ENCODE results near the gene C3AR1.
"Not testable (repeated sequence)": the region's sequence is repeated elsewhere in the genome, so short reads cannot be mapped to it uniquely, and the experiment has no call there.

C3AR1 gene

GRCh38 chr12:8065991-8066594, at the start of gene C3AR1:
TSS of gene C3AR1 (minus strand) at chr12:8066359. CDS start at chr12:8060185, 6,174 bp downstream.
- peak; percentile 13 for DNase-seq (ENCODE audit: low read depth)

- DNase-seq (ENCODE audit: low read depth): not testable (repeated sequence)
Observed at GRCh38 chr12:8113117-8113516, 47.0 kb upstream of the C3AR1 start.

GRCh38 chr12:8108808-8109398, 42.7 kb upstream of the C3AR1 start:
- DNase-seq (ENCODE audit: low read depth): peak; percentile 65

GRCh38 chr12:8099235-8099634, 33.1 kb upstream of the C3AR1 start:
- no peak for DNase-seq (ENCODE audit: low read depth)

- DNase-seq (ENCODE audit: low read depth): no peak
Observed at GRCh38 chr12:8096281-8096915, 30.2 kb upstream of the C3AR1 start.

GRCh38 chr12:8093291-8093690, 27.1 kb upstream of the C3AR1 start:
- DNase-seq (ENCODE audit: low read depth): no peak

GRCh38 chr12:8089716-8090115, 23.6 kb upstream of the C3AR1 start:
- DNase-seq (ENCODE audit: low read depth): no peak

- DNase-seq (ENCODE audit: low read depth): not testable (repeated sequence)
Observed at GRCh38 chr12:8089277-8089676, 23.1 kb upstream of the C3AR1 start.

GRCh38 chr12:8088574-8088973, 22.4 kb upstream of the C3AR1 start:
- DNase-seq (ENCODE audit: low read depth): no peak

- no peak for DNase-seq (ENCODE audit: low read depth)
Observed at GRCh38 chr12:8087666-8088065, 21.5 kb upstream of the C3AR1 start.

- DNase-seq (ENCODE audit: low read depth): not testable (repeated sequence)
Observed at GRCh38 chr12:8084351-8084750, 18.2 kb upstream of the C3AR1 start.

GRCh38 chr12:8082808-8083100, 16.6 kb upstream of the C3AR1 start:
- DNase-seq (ENCODE audit: low read depth): no peak

- DNase-seq (ENCODE audit: low read depth): no peak
Observed at GRCh38 chr12:8081251-8081920, 15.2 kb upstream of the C3AR1 start.

- DNase-seq (ENCODE audit: low read depth): no peak
Observed at GRCh38 chr12:8080120-8080519, 14.0 kb upstream of the C3AR1 start.

- DNase-seq (ENCODE audit: low read depth): no peak
Observed at GRCh38 chr12:8078916-8079315, 12.8 kb upstream of the C3AR1 start.

GRCh38 chr12:8078398-8078797, 12.2 kb upstream of the C3AR1 start:
- DNase-seq (ENCODE audit: low read depth): peak; percentile 41

- DNase-seq (ENCODE audit: low read depth): no peak
Observed at GRCh38 chr12:8077207-8077606, 11.0 kb upstream of the C3AR1 start.

GRCh38 chr12:8076366-8076765, 10.2 kb upstream of the C3AR1 start:
- DNase-seq (ENCODE audit: low read depth): no peak

GRCh38 chr12:8075935-8076334, 9.8 kb upstream of the C3AR1 start:
- DNase-seq (ENCODE audit: low read depth): no peak

- not testable (repeated sequence) for DNase-seq (ENCODE audit: low read depth)
Observed at GRCh38 chr12:8071820-8072219, 5.7 kb upstream of the C3AR1 start.

GRCh38 chr12:8069582-8069981, 3.4 kb upstream of the C3AR1 start:
- DNase-seq (ENCODE audit: low read depth): no peak

GRCh38 chr12:8064131-8064530, 2.0 kb downstream of the C3AR1 start:
- no peak for DNase-seq (ENCODE audit: low read depth)

GRCh38 chr12:8058506-8058905, 7.7 kb downstream of the C3AR1 start:
- DNase-seq (ENCODE audit: low read depth): no peak

All from activated T-cell treated with anti-CD3 and anti-CD28 coated beads for 1 hour (primary cell).